Measurements from ENCODE around the gene PKM.

GRCh38 chr15:72238586-72238985 lies 7.6 kb upstream of the PKM start:
- TF ChIP-seq CTCF (IDR thresholded peaks at IDR 0.05; ENCODE audit: low read length) (no peak), EZH2 (optimal IDR thresholded peaks at IDR 0.05; ENCODE audit: low read depth, low read length) (no peak)

Measured in MM.1S (cell line).